ENCODE results near the gene TLE2.

DNA sequence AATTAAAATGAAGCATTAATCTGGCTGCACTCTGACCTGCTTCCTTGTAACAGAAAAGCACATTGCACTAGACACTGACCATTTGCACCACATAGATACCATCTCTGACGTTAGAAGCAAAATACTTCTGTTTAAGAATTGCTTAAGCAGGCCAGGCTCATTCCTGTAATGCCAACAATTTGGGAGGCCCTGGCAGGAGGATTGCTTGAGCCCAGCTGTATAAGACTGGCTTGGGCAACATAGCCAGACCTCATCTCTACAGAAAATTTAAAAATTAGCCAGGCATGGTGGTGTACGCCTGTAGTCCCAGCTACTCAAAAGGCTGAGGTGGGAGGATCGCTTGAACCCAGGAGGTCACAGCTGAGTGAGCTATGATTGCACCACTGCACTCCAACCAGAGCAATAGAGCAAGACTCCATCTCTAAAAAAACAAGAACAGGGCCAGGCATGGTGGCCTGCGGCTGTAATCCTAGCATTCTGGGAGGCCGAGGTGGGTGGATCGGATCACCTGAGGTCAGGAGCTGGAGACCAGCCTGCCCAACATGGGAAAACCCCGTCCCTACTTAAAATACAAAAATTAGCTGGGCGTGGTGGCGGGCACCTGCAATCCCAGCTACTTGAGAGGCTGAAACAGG, 58.8 kb downstream of the TLE2 start:
- TF ChIP-seq, protein P1, sequence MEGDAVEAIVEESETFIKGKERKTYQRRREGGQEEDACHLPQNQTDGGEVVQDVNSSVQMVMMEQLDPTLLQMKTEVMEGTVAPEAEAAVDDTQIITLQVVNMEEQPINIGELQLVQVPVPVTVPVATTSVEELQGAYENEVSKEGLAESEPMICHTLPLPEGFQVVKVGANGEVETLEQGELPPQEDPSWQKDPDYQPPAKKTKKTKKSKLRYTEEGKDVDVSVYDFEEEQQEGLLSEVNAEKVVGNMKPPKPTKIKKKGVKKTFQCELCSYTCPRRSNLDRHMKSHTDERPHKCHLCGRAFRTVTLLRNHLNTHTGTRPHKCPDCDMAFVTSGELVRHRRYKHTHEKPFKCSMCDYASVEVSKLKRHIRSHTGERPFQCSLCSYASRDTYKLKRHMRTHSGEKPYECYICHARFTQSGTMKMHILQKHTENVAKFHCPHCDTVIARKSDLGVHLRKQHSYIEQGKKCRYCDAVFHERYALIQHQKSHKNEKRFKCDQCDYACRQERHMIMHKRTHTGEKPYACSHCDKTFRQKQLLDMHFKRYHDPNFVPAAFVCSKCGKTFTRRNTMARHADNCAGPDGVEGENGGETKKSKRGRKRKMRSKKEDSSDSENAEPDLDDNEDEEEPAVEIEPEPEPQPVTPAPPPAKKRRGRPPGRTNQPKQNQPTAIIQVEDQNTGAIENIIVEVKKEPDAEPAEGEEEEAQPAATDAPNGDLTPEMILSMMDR (conservative IDR thresholded peaks at IDR 0.05; ENCODE audit: low read depth, low read length) = no peak
- no peak for TF ChIP-seq EZH2 (IDR thresholded peaks at IDR 0.05; ENCODE audit: low read length, unreplicated experiment)
